Myocyte (in vitro differentiated cells): ENCODE data around the gene MRPL1. TPM values are rescaled to one million over a fixed set of nuclear protein-coding genes. Genes with fewer than 3 reads are reported as not detected.
"Not testable (repeated sequence)": the region's sequence is repeated elsewhere in the genome, so short reads cannot be mapped to it uniquely, and the experiment has no call there.

ENCODE experiments used
- DNase-seq: peaks from one replicate; pipeline ENCODE4 v3.0.0-alpha.2; 2012; ENCODE audit warnings: low read depth
- total RNA-seq: library from RNA; depleted of rRNA; stranded (reverse); fragments of >200 nt; gene quantifications from 2 replicates; pipeline ENCODE4 v1.2.3, GENCODE V29; 2014

Gene MRPL1
- total RNA-seq, 1 donor from 2014 or later, result 32.9 TPM

DNA sequence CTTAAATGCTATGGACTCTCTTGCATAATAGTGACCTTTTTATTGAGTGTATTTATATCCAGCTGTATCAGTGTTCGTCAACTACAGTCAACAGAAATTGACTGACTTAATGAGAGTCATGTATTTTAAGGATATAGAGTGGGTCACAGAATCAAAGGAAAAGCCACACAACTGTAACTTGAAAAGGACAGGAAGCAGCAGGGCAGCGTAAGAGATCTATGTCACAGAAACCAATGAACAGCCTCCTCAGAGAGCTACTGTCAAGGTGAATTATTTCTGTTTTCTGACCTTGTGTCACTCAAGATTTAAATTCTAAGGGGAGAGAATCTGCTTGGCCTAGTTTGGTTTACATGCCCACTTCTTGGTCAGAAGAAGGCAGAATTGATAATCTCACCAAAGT lies 100.4 kb downstream of the MRPL1 start:
- DNase-seq, result no peak

DNA sequence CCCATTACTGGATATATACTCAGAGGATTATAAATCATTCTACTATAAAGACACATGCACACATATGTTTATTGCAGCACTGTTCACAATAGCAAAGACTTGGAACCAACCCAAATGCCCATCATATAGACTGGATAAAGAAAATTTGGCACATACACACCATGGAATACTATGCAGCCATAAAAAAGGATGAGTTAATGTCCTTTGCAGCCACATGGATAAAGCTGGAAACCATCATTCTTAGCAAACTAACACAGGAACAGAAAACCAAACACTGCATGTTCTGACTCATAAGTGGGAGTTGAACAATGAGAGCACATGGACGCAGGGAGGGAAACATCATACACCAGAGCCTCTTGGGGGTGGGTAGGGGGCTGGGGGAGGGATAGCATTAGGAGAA lies 111.0 kb downstream of the MRPL1 start:
- DNase-seq, result not testable (repeated sequence)

DNA sequence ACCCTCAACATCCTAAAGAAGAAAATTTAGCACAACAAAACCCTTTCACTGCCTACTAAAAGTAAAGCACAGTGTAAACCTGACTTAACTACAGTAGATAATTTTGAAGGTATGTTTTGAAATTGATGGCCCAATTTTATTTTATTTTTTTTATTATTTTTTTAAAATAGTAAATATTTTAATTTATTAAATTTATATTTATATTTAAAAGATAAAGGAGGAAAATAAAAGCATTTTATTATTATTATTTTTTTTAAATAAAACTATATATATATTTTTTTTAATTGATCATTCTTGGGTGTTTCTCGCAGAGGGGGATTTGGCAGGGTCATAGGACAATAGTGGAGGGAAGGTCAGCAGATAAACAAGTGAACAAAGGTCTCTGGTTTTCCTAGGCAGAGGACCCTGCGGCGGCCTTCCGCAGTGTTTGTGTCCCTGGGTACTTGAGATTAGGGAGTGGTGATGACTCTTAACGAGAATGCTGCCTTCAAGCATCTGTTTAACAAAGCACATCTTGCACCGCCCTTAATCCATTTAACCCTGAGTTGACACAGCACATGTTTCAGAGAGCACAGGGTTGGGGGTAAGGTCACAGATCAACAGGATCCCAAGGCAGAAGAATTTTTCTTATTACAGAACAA lies 120.4 kb downstream of the MRPL1 start:
- DNase-seq, result not testable (repeated sequence)

- not testable (repeated sequence) for DNase-seq
Observed at GRCh38 chr4:77983612-77984311, 121.1 kb downstream of the MRPL1 start.

GRCh38 chr4:77989968-77990367 lies 127.3 kb downstream of the MRPL1 start:
- no peak for DNase-seq

DNA sequence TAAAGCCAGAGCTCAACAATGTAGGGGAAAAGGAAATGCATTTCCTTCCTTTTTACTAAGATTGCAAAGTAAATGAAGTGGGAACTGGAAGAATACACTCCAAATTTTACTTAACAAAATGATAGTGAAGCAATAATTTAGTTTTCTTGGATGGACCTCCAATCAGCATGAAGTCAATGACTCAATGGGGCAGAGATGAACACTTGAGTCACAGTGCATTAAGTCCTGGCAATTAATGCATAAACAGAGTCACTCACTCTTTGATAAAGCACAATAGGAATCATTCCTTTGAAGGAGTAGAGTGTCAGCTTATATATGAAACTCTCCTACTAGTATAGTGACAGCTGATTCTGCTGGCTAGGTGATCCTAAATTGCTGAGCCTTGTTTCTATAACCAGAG lies 127.8 kb downstream of the MRPL1 start:
- no peak for DNase-seq

GRCh38 chr4:77990904-77991358 lies 128.3 kb downstream of the MRPL1 start:
- DNase-seq, result no peak

GRCh38 chr4:77992581-77992980 lies 130.0 kb downstream of the MRPL1 start:
- DNase-seq, result no peak

- DNase-seq, result peak; percentile 80
Observed at GRCh38 chr4:77994194-77994721, 131.6 kb downstream of the MRPL1 start.

GRCh38 chr4:77996076-77996475 lies 133.4 kb downstream of the MRPL1 start:
- DNase-seq, result no peak

DNA sequence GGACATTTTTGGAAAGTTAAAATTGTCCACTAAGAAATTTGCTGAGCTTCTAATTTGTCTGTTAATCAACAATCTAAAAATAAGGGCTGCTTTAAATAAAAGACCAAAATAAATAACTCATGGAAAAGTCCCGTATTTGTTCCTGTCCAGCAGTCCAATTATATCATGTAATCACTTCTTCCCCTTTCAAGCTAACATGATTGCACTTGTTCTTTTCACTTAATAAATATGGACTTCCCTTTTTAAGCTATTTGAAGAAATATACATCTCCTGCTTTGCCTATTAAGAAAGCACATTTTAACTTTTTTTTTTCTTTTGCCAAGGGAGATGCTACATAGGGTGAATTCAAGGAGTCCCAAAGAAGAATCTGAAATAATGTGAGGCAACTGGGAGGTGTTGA lies 138.9 kb downstream of the MRPL1 start:
- DNase-seq, result no peak

GRCh38 chr4:78002260-78002659 lies 139.6 kb downstream of the MRPL1 start:
- peak; percentile 67 for DNase-seq

Other genes with a start within 250 kb of the MRPL1 start
- 18.5 and 31.7 TPM in 2 replicates for gene CNOT6L, start 43.5 kb upstream of the MRPL1 start, total RNA-seq
- gene FRAS1, start 194.5 kb downstream of the MRPL1 start, total RNA-seq, result 18.3 and 21.0 TPM in 2 replicates